Hepatocyte (in vitro differentiated cells): Measurements from ENCODE around the gene DOCK8. TPM values are rescaled to one million over a fixed set of nuclear protein-coding genes. Genes with fewer than 3 reads are reported as not detected.

Experiments
- DNase-seq: peaks from one replicate; pipeline ENCODE4 v3.0.0-alpha.2; 2016; ENCODE audit warnings: low spot score
- H2AFZ ChIP-seq: fragments of 200-600 bp; sonication (generic); 2 replicates; pipeline ENCODE4 v1.6.0; 2016; ENCODE audit warnings: antibody characterized with exemption, mild to moderate bottlenecking
- H3K27ac ChIP-seq: fragments of 200-600 bp; sonication (generic); 2 replicates; pipeline ENCODE4 v1.5.1; 2016; ENCODE audit warnings: mild to moderate bottlenecking
- H3K27me3 ChIP-seq: fragments of 200-600 bp; sonication (generic); 2 replicates; pipeline ENCODE4 v1.6.1; 2016
- H3K36me3 ChIP-seq: fragments of 200-600 bp; sonication (generic); replicated peaks from 2 replicates; pipeline ENCODE4 v1.5.1; 2016; ENCODE audit warnings: low read depth; ENCODE audit not compliant: insufficient read depth
- H3K4me1 ChIP-seq: fragments of 200-600 bp; sonication (generic); 2 replicates; pipeline ENCODE4 v1.5.1; 2016; ENCODE audit warnings: mild to moderate bottlenecking, moderate library complexity; ENCODE audit not compliant: insufficient read depth
- H3K4me2 ChIP-seq: fragments of 200-600 bp; sonication (generic); 2 replicates; pipeline ENCODE4 v1.6.0; 2016
- H3K4me3 ChIP-seq: fragments of 200-600 bp; sonication (generic); 2 replicates; pipeline ENCODE4 v1.5.1; 2016; ENCODE audit warnings: mild to moderate bottlenecking
- H3K79me2 ChIP-seq: fragments of 200-600 bp; sonication (generic); 2 replicates; pipeline ENCODE4 v1.6.0; 2017; ENCODE audit warnings: mild to moderate bottlenecking
- H3K9me2 ChIP-seq: fragments of 200-600 bp; sonication (generic); replicated peaks from 2 replicates; pipeline ENCODE4 v1.6.0; 2017; ENCODE audit warnings: mild to moderate bottlenecking; ENCODE audit not compliant: insufficient read depth
- H3K9me3 ChIP-seq: fragments of 200-600 bp; sonication (generic); 2 replicates; pipeline ENCODE4 v1.5.1; 2016; ENCODE audit warnings: low read depth, mild to moderate bottlenecking
- H4K20me1 ChIP-seq: fragments of 200-600 bp; sonication (generic); 2 replicates; pipeline ENCODE4 v1.6.0; 2016; ENCODE audit warnings: mild to moderate bottlenecking; ENCODE audit not compliant: insufficient read depth, poor library complexity, severe bottlenecking
- CTCF ChIP-seq: fragments of 200-600 bp; sonication (generic); IDR thresholded peaks from 2 replicates; pipeline ENCODE4 v1.5.1; 2016; ENCODE audit warnings: antibody characterized with exemption, mild to moderate bottlenecking; ENCODE audit not compliant: poor library complexity
- EZH2 ChIP-seq: fragments of 200-600 bp; sonication (generic); IDR thresholded peaks from 2 replicates; pipeline ENCODE4 v1.6.1; 2016; ENCODE audit warnings: antibody characterized with exemption, mild to moderate bottlenecking, borderline replicate concordance
- EZH2phosphoT487 ChIP-seq: fragments of 200-600 bp; sonication (generic); IDR thresholded peaks from one replicate; pipeline ENCODE4 v1.6.1; 2018; ENCODE audit warnings: antibody characterized with exemption, mild to moderate bottlenecking, low read depth, moderate library complexity; ENCODE audit not compliant: unreplicated experiment, severe bottlenecking
- WGBS: methylation state at CpG from one replicate; pipeline ENCODE4 v1.1.6; 2016; ENCODE audit warnings: low lambda C conversion rate; ENCODE audit errors: missing lambda C conversion rate; 5-methylcytosine and 5-hydroxymethylcytosine counted together
- polyA plus RNA-seq: library from polyadenylated mRNA; unstranded; fragments of >200 nt; fragmentation: Nextera tagmentation; extraction: Ambion mirVana; gene quantifications from 2 replicates; pipeline ENCODE4 v1.2.1, GENCODE V29; 2016
- total RNA-seq: library from RNA; depleted of rRNA; stranded (reverse); fragments of >200 nt; gene quantifications from 2 replicates; pipeline ENCODE4 v1.2.3, GENCODE V29; 2014

Gene DOCK8
- total and polyA plus RNA-seq, 2 experiments from 2014 or later, result 6.5 to 6.6 TPM

GRCh38 chr9:479304-479970, 264.8 kb downstream of the DOCK8 start:
- Histone ChIP-seq H3K4me2 (peak overlapping the region; percentile 33), H4K20me1 (no peaks in the 10 kb centered on the region), H3K79me2 (no peaks in the 10 kb centered on the region), H3K27ac (no peak overlapping the region), H3K4me3 (no peak overlapping the region), H3K36me3 (no peaks in the 10 kb centered on the region), H3K9me2 (no peaks in the 10 kb centered on the region), H3K4me1 (no peaks in the 10 kb centered on the region), H2AFZ (no peak overlapping the region), H3K27me3 (no peaks in the 10 kb centered on the region), H3K9me3 (no peaks in the 10 kb centered on the region)
- DNase-seq, result no peak
- TF ChIP-seq EZH2phosphoT487, result no peak
- TF ChIP-seq EZH2, result no peak
- WGBS, result 42% methylated on average over 4 of the region's 4 CpGs

- no peaks in the 10 kb centered on the region for H4K20me1 ChIP-seq
- H3K27me3 ChIP-seq, result no peaks in the 10 kb centered on the region
- 29% methylated on average over 3 of the region's 3 CpGs for WGBS
- no peaks in the 10 kb centered on the region for H3K36me3 ChIP-seq
- H3K27ac ChIP-seq, result no peak overlapping the region
- H3K9me3 ChIP-seq, result no peaks in the 10 kb centered on the region
- H2AFZ ChIP-seq, result no peak overlapping the region
- no peak overlapping the region for H3K4me3 ChIP-seq
- H3K4me1 ChIP-seq, result no peaks in the 10 kb centered on the region
- DNase-seq, result no peak
- H3K4me2 ChIP-seq, result peak overlapping the region; percentile 33
- H3K79me2 ChIP-seq, result no peaks in the 10 kb centered on the region
- H3K9me2 ChIP-seq, result no peaks in the 10 kb centered on the region
- TF ChIP-seq EZH2 (no peak), CTCF (no peak), EZH2phosphoT487 (no peak)
Observed at GRCh38 chr9:479971-480350, 265.3 kb downstream of the DOCK8 start.

DNA sequence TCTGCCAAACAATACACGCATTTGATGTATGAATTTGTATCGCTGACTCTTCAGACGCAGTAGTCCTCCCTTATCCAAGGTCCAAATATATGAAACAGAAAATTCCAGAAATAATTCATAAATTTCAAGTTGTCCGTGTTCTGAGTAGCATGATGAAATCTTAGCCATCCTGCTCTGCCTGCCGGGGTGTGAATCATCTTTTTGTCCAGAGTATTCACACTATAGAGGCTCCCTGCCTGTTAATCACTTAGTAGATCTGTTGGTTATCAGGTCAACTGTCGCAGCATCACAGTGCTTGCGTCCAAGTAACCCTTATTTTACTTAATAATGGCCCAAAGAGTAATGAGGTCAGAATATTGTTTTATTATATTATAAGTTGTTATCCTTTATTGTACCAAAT, 268.1 kb downstream of the DOCK8 start:
- no peak for TF ChIP-seq EZH2phosphoT487
- TF ChIP-seq CTCF, result no peak
- no peak for TF ChIP-seq EZH2
- Histone ChIP-seq H3K4me1 (no peaks in the 10 kb centered on the region), H3K9me2 (no peaks in the 10 kb centered on the region), H3K27me3 (no peaks in the 10 kb centered on the region), H3K36me3 (no peaks in the 10 kb centered on the region), H3K4me3 (no peak overlapping the region), H4K20me1 (no peaks in the 10 kb centered on the region), H3K79me2 (no peaks in the 10 kb centered on the region), H2AFZ (no peak overlapping the region), H3K4me2 (no peak overlapping the region), H3K9me3 (no peaks in the 10 kb centered on the region), H3K27ac (no peak overlapping the region)
- DNase-seq, result no peak
- WGBS, result 76% methylated on average over 7 of the region's 7 CpGs

GRCh38 chr9:486156-486555, 271.5 kb downstream of the DOCK8 start:
- 88% methylated on average over 4 of the region's 4 CpGs for WGBS
- H3K9me3 ChIP-seq, result no peaks in the 10 kb centered on the region

More at GRCh38 chr9:486156-486555, 271.5 kb downstream of the DOCK8 start:
- Histone ChIP-seq H4K20me1 (no peaks in the 10 kb centered on the region), H3K4me2 (no peak overlapping the region), H3K79me2 (no peaks in the 10 kb centered on the region), H3K4me1 (no peaks in the 10 kb centered on the region), H3K27me3 (no peaks in the 10 kb centered on the region), H2AFZ (no peak overlapping the region), H3K36me3 (no peaks in the 10 kb centered on the region), H3K4me3 (no peak overlapping the region), H3K9me2 (no peaks in the 10 kb centered on the region), H3K27ac (no peak overlapping the region)
- TF ChIP-seq EZH2phosphoT487 (no peak), EZH2 (no peak), CTCF (no peak)
- DNase-seq, result no peak
